PC-9 (cell line): Measurements from ENCODE around the gene GPC5. TPM values are rescaled to one million over a fixed set of nuclear protein-coding genes. Genes with fewer than 3 reads are reported as not detected.

ENCODE experiments used
- BruUV-seq: library from RNA; stranded (reverse); fragments of 400-500 nt; replicated peaks from 2 replicates; lab custom pipeline; 2021; lab: Mats Ljungman, UMichigan
- CTCF ChIA-PET: fragments of 300-600 bp; sonication (Branson Sonifier 250); formaldehyde crosslinking; loops from one replicate; lab custom pipeline; 2022; ENCODE audit warnings: antibody characterized with exemption; lab: Charles Lee
- POLR2A ChIA-PET: fragments of 300-600 bp; sonication (Branson Sonifier 250); formaldehyde crosslinking; loops from one replicate; lab custom pipeline; 2022; ENCODE audit warnings: antibody characterized with exemption; ENCODE audit not compliant: unreplicated experiment; lab: Charles Lee
- DNase-seq, 2 experiments: peaks; one replicate each; pipeline versions ENCODE4 v3.0.0 to v3.0.0-alpha.2; 2015 to 2022; ENCODE audit warnings: mixed read lengths in 1 of 2
- H2AFZ ChIP-seq: fragments of 200-600 bp; sonication (generic); 2 replicates; pipeline ENCODE4 v1.8.1; 2017; ENCODE audit warnings: antibody characterized with exemption
- H3F3A ChIP-seq: fragments of 200-600 bp; sonication (generic); 2 replicates; pipeline ENCODE4 v1.8.1; 2017; ENCODE audit warnings: antibody characterized with exemption, mild to moderate bottlenecking, low read depth; ENCODE audit not compliant: insufficient read depth
- H3K27ac ChIP-seq: fragments of 200-600 bp; sonication (generic); 2 replicates; pipeline ENCODE4 v1.6.1; 2016; ENCODE audit warnings: mixed run types
- H3K27me3 ChIP-seq: fragments of 200-600 bp; sonication (generic); 2 replicates; pipeline ENCODE4 v1.6.1; 2016; ENCODE audit warnings: low read depth, mixed run types; ENCODE audit not compliant: insufficient read depth
- H3K36me3 ChIP-seq: fragments of 200-600 bp; sonication (generic); 2 replicates; pipeline ENCODE4 v1.6.1; 2016; ENCODE audit warnings: low read depth, mixed run types
- H3K4me1 ChIP-seq: fragments of 200-600 bp; sonication (generic); replicated peaks from 2 replicates; pipeline ENCODE4 v1.6.1; 2016; ENCODE audit warnings: mixed run types; ENCODE audit not compliant: insufficient read depth
- H3K4me2 ChIP-seq: fragments of 200-600 bp; sonication (generic); 2 replicates; pipeline ENCODE4 v1.6.1; 2017; ENCODE audit warnings: mixed run types
- H3K4me3 ChIP-seq: fragments of 200-600 bp; sonication (generic); 2 replicates; pipeline ENCODE4 v1.6.1; 2016; ENCODE audit warnings: mixed run types
- H3K79me2 ChIP-seq: fragments of 200-600 bp; sonication (generic); 2 replicates; pipeline ENCODE4 v1.6.1; 2017; ENCODE audit warnings: low read depth, mixed run types
- H3K9me2 ChIP-seq: fragments of 200-600 bp; sonication (generic); 2 replicates; pipeline ENCODE4 v1.8.1; 2017; ENCODE audit warnings: mild to moderate bottlenecking; ENCODE audit not compliant: insufficient read depth
- H3K9me3 ChIP-seq: fragments of 200-600 bp; sonication (generic); 2 replicates; pipeline ENCODE4 v1.8.1; 2016; ENCODE audit warnings: low read depth; ENCODE audit not compliant: insufficient read depth
- H4K20me1 ChIP-seq: fragments of 200-600 bp; sonication (generic); 2 replicates; pipeline ENCODE4 v1.8.1; 2017; ENCODE audit not compliant: insufficient read depth
- CTCF ChIP-seq: fragments of 200-600 bp; sonication (generic); conservative IDR thresholded peaks from 2 replicates; pipeline ENCODE4 v1.6.1; 2017; ENCODE audit warnings: mixed run types, antibody characterized with exemption, mild to moderate bottlenecking, moderate library complexity
- EZH2 ChIP-seq: fragments of 200-600 bp; sonication (generic); IDR thresholded peaks from 2 replicates; pipeline ENCODE4 v1.8.0; 2017; ENCODE audit warnings: antibody characterized with exemption, low read depth
- intact Hi-C: fragments of 100-400 bp; cut with micrococcal nuclease; formaldehyde crosslinking; loops from one replicate; pipeline ENCODE4 v1.10.0; 2022; ENCODE audit not compliant: unreplicated experiment
- total RNA-seq: library from RNA; stranded (reverse); gene quantifications from 2 replicates; pipeline ENCODE4 v1.2.3, GENCODE V29; 2021

GPC5 gene
- total RNA-seq, 1 experiment from 2014 or later, result not detected

GRCh38 chr13:92044351-92044750 is 645.9 kb downstream of the GPC5 start:
- intact Hi-C loops, result no loop called here
- H4K20me1 ChIP-seq, result no peaks in the 10 kb centered on the region
- no peaks in the 10 kb centered on the region for H3K9me2 ChIP-seq
- no peaks in the 10 kb centered on the region for H3K9me3 ChIP-seq
- ChIA-PET POLR2A (no interaction called here), CTCF (no interaction called here)
- H3K4me2 ChIP-seq, result no peak overlapping the region
- DNase-seq, result no peak
- no TSS peak for BruUV-seq
- no peaks in the 10 kb centered on the region for H3K36me3 ChIP-seq
- H3K27me3 ChIP-seq, result no peaks in the 10 kb centered on the region
- no peak overlapping the region for H3K27ac ChIP-seq
- no peak overlapping the region for H3K4me3 ChIP-seq
- H3F3A ChIP-seq, result no peaks in the 10 kb centered on the region
- H2AFZ ChIP-seq, result no peak overlapping the region
- no peaks in the 10 kb centered on the region for H3K79me2 ChIP-seq
- no peaks in the 10 kb centered on the region for H3K4me1 ChIP-seq
- TF ChIP-seq EZH2, result no peak
- TF ChIP-seq CTCF, result no peak

- Histone ChIP-seq H3K9me2 (no peaks in the 10 kb centered on the region), H3K27ac (no peak overlapping the region), H3K27me3 (no peaks in the 10 kb centered on the region), H3K4me1 (no peaks in the 10 kb centered on the region), H3F3A (no peaks in the 10 kb centered on the region), H3K4me3 (no peak overlapping the region), H4K20me1 (no peaks in the 10 kb centered on the region), H2AFZ (no peak overlapping the region), H3K9me3 (no peaks in the 10 kb centered on the region), H3K36me3 (no peaks in the 10 kb centered on the region), H3K79me2 (no peaks in the 10 kb centered on the region), H3K4me2 (no peak overlapping the region)
- no peak for DNase-seq
- intact Hi-C loops, result no loop called here
- POLR2A ChIA-PET, result no interaction called here
- BruUV-seq, result no TSS peak
- CTCF ChIA-PET, result no interaction called here
- TF ChIP-seq CTCF (no peak), EZH2 (no peak)
Measured at GRCh38 chr13:92054389-92054788, 656.0 kb downstream of the GPC5 start.

- POLR2A ChIA-PET, result no interaction called here
- CTCF ChIA-PET, result no interaction called here
- intact Hi-C loops, result no loop called here
Measured at GRCh38 chr13:92074658-92075057, 676.2 kb downstream of the GPC5 start.

More at GRCh38 chr13:92074658-92075057, 676.2 kb downstream of the GPC5 start:
- H3K9me3 ChIP-seq, result no peaks in the 10 kb centered on the region
- H3F3A ChIP-seq, result no peaks in the 10 kb centered on the region
- TF ChIP-seq EZH2 (no peak), CTCF (peak; percentile 40; the same call in 1 of the 2 replicates)
- H3K36me3 ChIP-seq, result no peaks in the 10 kb centered on the region
- H4K20me1 ChIP-seq, result no peaks in the 10 kb centered on the region
- no peak overlapping the region for H3K4me2 ChIP-seq
- H3K79me2 ChIP-seq, result no peaks in the 10 kb centered on the region
- no peaks in the 10 kb centered on the region for H3K27me3 ChIP-seq
- BruUV-seq, result no TSS peak
- no peak for DNase-seq
- H2AFZ ChIP-seq, result no peak overlapping the region
- no peak overlapping the region for H3K27ac ChIP-seq
- H3K9me2 ChIP-seq, result no peaks in the 10 kb centered on the region
- no peaks in the 10 kb centered on the region for H3K4me1 ChIP-seq
- no peak overlapping the region for H3K4me3 ChIP-seq
